Thoracic aorta (tissue), 2 donors: Measurements from ENCODE around the gene RNF166. TPM values are rescaled to one million over a fixed set of nuclear protein-coding genes. Genes with fewer than 3 reads are reported as not detected.

Source experiments
- ATAC-seq: fragments of 150-250 bp; one replicate; pipeline ENCODE4 v1.8.0; 2017; ENCODE audit warnings: low read depth; ENCODE audit not compliant: insufficient number of reproducible peaks, low FRiP score
- DNase-seq: peaks from one replicate; pipeline ENCODE4 v3.0.0-alpha.2; 2020; ENCODE audit warnings: low spot score
- H3K27ac ChIP-seq, 2 donors: fragments of 200-600 bp; sonication (generic); 1 replicate in 1 of 2; 2 replicates in 1 of 2; pipeline ENCODE4 v1.5.1; 2016; ENCODE audit warnings: mild to moderate bottlenecking in 2 of 2, moderate library complexity in 2 of 2
- H3K27me3 ChIP-seq: fragments of 200-600 bp; sonication (generic); replicated peaks from 2 replicates; pipeline ENCODE4 v1.6.0; 2016; ENCODE audit warnings: mild to moderate bottlenecking; ENCODE audit not compliant: insufficient read depth
- H3K36me3 ChIP-seq: fragments of 200-600 bp; sonication (generic); one replicate; pipeline ENCODE4 v1.5.1; 2016
- H3K4me1 ChIP-seq, 2 donors: fragments of 200-600 bp; sonication (generic); 1 replicate in 1 of 2; 2 replicates in 1 of 2; pipeline versions ENCODE4 v1.5.1 to v1.6.0; 2016; ENCODE audit warnings: low read depth in 2 of 2, mild to moderate bottlenecking in 1 of 2; ENCODE audit not compliant: control insufficient read depth in 1 of 2
- H3K4me3 ChIP-seq: fragments of 200-600 bp; sonication (generic); 2 replicates; pipeline ENCODE4 v1.5.1; 2016; ENCODE audit warnings: mild to moderate bottlenecking
- H3K9me3 ChIP-seq: fragments of 200-600 bp; sonication (generic); 2 replicates; pipeline ENCODE4 v1.5.1; 2016
- CTCF ChIP-seq: fragments of 200-600 bp; sonication (generic); IDR thresholded peaks from one replicate; pipeline ENCODE4 v1.5.1; 2019; ENCODE audit warnings: antibody characterized with exemption
- total RNA-seq, 2 donors: library from RNA; depleted of rRNA; stranded (reverse); fragments of >200 nt; gene quantifications; one replicate each; pipeline versions ENCODE4 v1.1.0 to v1.2.3, GENCODE V29; 2016

The RNF166 gene
- total RNA-seq, 2 donors from 2014 or later, result 20.7 to 36.6 TPM

DNA sequence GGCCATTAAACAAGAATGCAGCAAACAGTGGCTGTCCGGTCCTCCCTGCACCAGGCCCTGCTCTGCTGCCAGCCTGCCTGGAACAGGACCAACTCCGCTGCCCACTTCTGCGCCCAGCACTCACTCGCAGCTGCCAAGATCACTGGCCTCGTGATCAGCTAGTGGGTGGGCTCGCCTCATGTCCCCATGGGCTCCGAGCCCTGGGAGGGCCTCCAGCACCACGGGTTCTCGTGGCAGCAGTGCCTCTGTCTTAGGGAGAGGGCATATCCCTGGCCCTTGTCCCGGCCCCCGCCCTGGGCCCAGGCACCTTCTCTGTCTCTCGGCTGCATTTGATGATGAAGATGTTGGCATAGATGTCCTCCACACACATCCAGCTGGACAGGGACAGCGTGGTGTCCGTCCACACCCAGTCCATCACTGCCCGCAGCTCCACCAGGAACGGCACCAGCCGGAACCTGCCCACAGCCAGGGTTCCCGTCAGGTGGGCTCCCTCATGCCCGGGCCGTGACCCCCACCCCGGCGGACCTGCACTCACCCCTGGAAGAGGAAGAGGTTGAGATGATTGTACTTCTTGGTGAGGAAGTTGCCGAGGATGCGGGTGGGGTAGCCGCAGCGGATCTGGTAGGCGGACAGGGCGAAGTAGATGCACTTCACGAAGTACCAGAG is 13.2 kb upstream of the RNF166 start:
- DNase-seq (no peak), ATAC-seq (no peak)
- no peaks in the 10 kb centered on the region for H3K27me3 ChIP-seq
- H3K4me1 ChIP-seq, result no peaks in the 10 kb centered on the region
- peaks cover 72% of the 10 kb centered on the region for H3K36me3 ChIP-seq
- no peak overlapping the region for H3K4me3 ChIP-seq
- TF ChIP-seq CTCF, result no peak
- no peak overlapping the region for H3K27ac ChIP-seq
- no peaks in the 10 kb centered on the region for H3K9me3 ChIP-seq

GRCh38 chr16:88718178-88718577 is 12.0 kb upstream of the RNF166 start:
- Histone ChIP-seq H3K27ac (no peak overlapping the region), H3K27me3 (no peaks in the 10 kb centered on the region), H3K4me1 (no peaks in the 10 kb centered on the region), H3K36me3 (peaks cover 63% of the 10 kb centered on the region), H3K4me3 (no peak overlapping the region), H3K9me3 (no peaks in the 10 kb centered on the region)
- DNase-seq (no peak), ATAC-seq (no peak)
- TF ChIP-seq CTCF, result no peak

DNA sequence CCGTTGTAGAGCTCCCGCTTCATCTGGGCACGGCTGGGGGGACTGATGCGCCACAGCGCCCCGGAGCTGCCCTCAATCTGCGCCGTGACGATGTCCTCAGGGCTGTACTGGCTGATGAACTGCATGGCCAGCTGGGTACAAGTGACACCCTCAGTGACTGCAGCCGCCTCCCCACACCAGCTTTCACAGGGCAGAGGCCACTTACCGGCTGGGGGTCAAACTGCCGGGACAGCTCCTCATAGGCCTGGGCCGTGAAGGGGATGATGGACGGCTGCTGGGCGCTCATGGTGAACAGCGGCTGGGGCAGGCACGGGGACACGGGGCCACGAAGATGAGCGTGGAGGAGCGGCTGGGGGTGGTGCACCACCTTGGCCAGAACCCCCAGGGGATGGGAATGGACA is 10.4 kb upstream of the RNF166 start:
- Histone ChIP-seq H3K27me3 (no peaks in the 10 kb centered on the region), H3K27ac (no peak overlapping the region), H3K4me1 (no peaks in the 10 kb centered on the region), H3K9me3 (no peaks in the 10 kb centered on the region), H3K36me3 (peaks cover 49% of the 10 kb centered on the region), H3K4me3 (no peak overlapping the region)
- TF ChIP-seq CTCF, result no peak
- ATAC-seq, result no peak
- DNase-seq, result no peak

GRCh38 chr16:88716201-88716600 is 10.0 kb upstream of the RNF166 start:
- H3K9me3 ChIP-seq, result no peaks in the 10 kb centered on the region
- ATAC-seq, result no peak
- no peaks in the 10 kb centered on the region for H3K27me3 ChIP-seq
- no peak for DNase-seq
- no peak for TF ChIP-seq CTCF
- H3K4me1 ChIP-seq, result no peaks in the 10 kb centered on the region
- peaks cover 45% of the 10 kb centered on the region for H3K36me3 ChIP-seq
- no peak overlapping the region for H3K4me3 ChIP-seq
- H3K27ac ChIP-seq, result no peak overlapping the region

- no peaks in the 10 kb centered on the region for H3K9me3 ChIP-seq
- H3K27me3 ChIP-seq, result no peaks in the 10 kb centered on the region
- peaks cover 39% of the 10 kb centered on the region for H3K36me3 ChIP-seq
- ATAC-seq (no peak), DNase-seq (no peak)
- no peak for TF ChIP-seq CTCF
- H3K27ac ChIP-seq, result no peak overlapping the region
- no peak overlapping the region for H3K4me3 ChIP-seq
- no peaks in the 10 kb centered on the region for H3K4me1 ChIP-seq
Observed at GRCh38 chr16:88715312-88716190, 9.3 kb upstream of the RNF166 start.
